ENCODE measurements around the gene ASPSCR1. TPM values are rescaled to one million over a fixed set of nuclear protein-coding genes. Genes with fewer than 3 reads are reported as not detected.

Gene ASPSCR1
- total RNA-seq, 4 donors from 2014 or later, result 10.1 to 21.0 (median 17.1) TPM

- intact Hi-C loops (cut with DNase I), result no loop called here
- H3K9me3 ChIP-seq, result no peaks in the 10 kb centered on the region
- peaks cover 13 to 29% (median 17%) of the 10 kb centered on the region in 3 donors for H3K4me1 ChIP-seq
- peaks cover 62 to 92% (median 70%) of the 10 kb centered on the region in 3 donors for H3K36me3 ChIP-seq
- TF ChIP-seq CTCF (IDR thresholded peaks at IDR 0.05) (no peak), POLR2A (IDR thresholded peaks at IDR 0.05) (no peak)
- 80% methylated on average over 9 of the region's 16 CpGs; no CpG with 5 or more reads in 1 of the 2 donors for WGBS, 2 donors
- DNase-seq, result no peak
- H3K27me3 ChIP-seq, result no peaks in the 10 kb centered on the region
- H3K27ac ChIP-seq, result no peak overlapping the region
- no peak overlapping the region for H3K4me3 ChIP-seq
These were observed 82.6 kb downstream of the ASPSCR1 start for GRCh38 chr17:82060001-82060380.

GRCh38 chr17:82060614-82061013 is 83.2 kb downstream of the ASPSCR1 start:
- 75 to 89% methylated on average over 5 to 7 of the region's 14 CpGs for WGBS, 2 donors
- no peaks in the 10 kb centered on the region for H3K9me3 ChIP-seq
- H3K27me3 ChIP-seq, result no peaks in the 10 kb centered on the region
- no peak for DNase-seq
- H3K36me3 ChIP-seq, result peaks cover 58 to 86% (median 64%) of the 10 kb centered on the region in 3 donors
- no peak for TF ChIP-seq POLR2A (IDR thresholded peaks at IDR 0.05)
- intact Hi-C loops (cut with DNase I), result no loop called here
- H3K27ac ChIP-seq, result no peak overlapping the region
- H3K4me1 ChIP-seq, result peaks cover 13 to 28% (median 18%) of the 10 kb centered on the region in 3 donors
- H3K4me3 ChIP-seq, result no peak overlapping the region

- DNase-seq, result no peak
- Histone ChIP-seq H3K36me3 (peaks cover 55 to 79% (median 58%) of the 10 kb centered on the region in 3 donors), H3K27ac (no peak overlapping the region), H3K4me3 (no peak overlapping the region), H3K27me3 (no peaks in the 10 kb centered on the region), H3K9me3 (no peaks in the 10 kb centered on the region), H3K4me1 (peaks cover 18 to 33% (median 24%) of the 10 kb centered on the region in 3 donors)
- TF ChIP-seq POLR2A (IDR thresholded peaks at IDR 0.05), result no peak
- no peak for TF ChIP-seq CTCF (IDR thresholded peaks at IDR 0.05)
- intact Hi-C loops (cut with DNase I), result no loop called here
- no CpG with 5 or more reads among the region's 34 CpGs for WGBS, 2 donors
These were observed 83.9 kb downstream of the ASPSCR1 start for GRCh38 chr17:82061047-82061925.

- DNase-seq, result no peak
- H3K27me3 ChIP-seq, result no peaks in the 10 kb centered on the region
- intact Hi-C loops (cut with DNase I), result no loop called here
- no peak for TF ChIP-seq POLR2A (IDR thresholded peaks at IDR 0.05)
- TF ChIP-seq CTCF (IDR thresholded peaks at IDR 0.05), result no peak
- no peak overlapping the region for H3K27ac ChIP-seq
- H3K4me1 ChIP-seq, result peaks cover 20 to 38% (median 24%) of the 10 kb centered on the region in 3 donors
- peaks cover 46 to 69% (median 47%) of the 10 kb centered on the region in 3 donors for H3K36me3 ChIP-seq
- H3K9me3 ChIP-seq, result no peaks in the 10 kb centered on the region
- 83 to 100% methylated on average over 2 to 12 of the region's 24 CpGs for WGBS, 2 donors
- H3K4me3 ChIP-seq, result no peak overlapping the region
These were observed 84.9 kb downstream of the ASPSCR1 start for GRCh38 chr17:82062076-82062983.

GRCh38 chr17:82062984-82063368 is 85.5 kb downstream of the ASPSCR1 start:
- intact Hi-C loops (cut with DNase I), result no loop called here
- Histone ChIP-seq H3K9me3 (no peaks in the 10 kb centered on the region), H3K36me3 (peaks cover 39 to 62% (median 43%) of the 10 kb centered on the region in 3 donors), H3K4me1 (peaks cover 20 to 38% (median 24%) of the 10 kb centered on the region in 3 donors), H3K27ac (no peak overlapping the region), H3K4me3 (no peak overlapping the region), H3K27me3 (no peaks in the 10 kb centered on the region)
- no peak for DNase-seq
- TF ChIP-seq POLR2A (IDR thresholded peaks at IDR 0.05) (no peak), CTCF (IDR thresholded peaks at IDR 0.05) (no peak)
- 100% methylated on average over 3 of the region's 9 CpGs; no CpG with 5 or more reads in 1 of the 2 donors for WGBS, 2 donors

Data from esophagus squamous epithelium (tissue), 5 donors.